ENCODE results near the gene GLIS1. TPM values are rescaled to one million over a fixed set of nuclear protein-coding genes. Genes with fewer than 3 reads are reported as not detected.

GLIS1 gene
- polyA plus RNA-seq, 3 donors = not detected

DNA sequence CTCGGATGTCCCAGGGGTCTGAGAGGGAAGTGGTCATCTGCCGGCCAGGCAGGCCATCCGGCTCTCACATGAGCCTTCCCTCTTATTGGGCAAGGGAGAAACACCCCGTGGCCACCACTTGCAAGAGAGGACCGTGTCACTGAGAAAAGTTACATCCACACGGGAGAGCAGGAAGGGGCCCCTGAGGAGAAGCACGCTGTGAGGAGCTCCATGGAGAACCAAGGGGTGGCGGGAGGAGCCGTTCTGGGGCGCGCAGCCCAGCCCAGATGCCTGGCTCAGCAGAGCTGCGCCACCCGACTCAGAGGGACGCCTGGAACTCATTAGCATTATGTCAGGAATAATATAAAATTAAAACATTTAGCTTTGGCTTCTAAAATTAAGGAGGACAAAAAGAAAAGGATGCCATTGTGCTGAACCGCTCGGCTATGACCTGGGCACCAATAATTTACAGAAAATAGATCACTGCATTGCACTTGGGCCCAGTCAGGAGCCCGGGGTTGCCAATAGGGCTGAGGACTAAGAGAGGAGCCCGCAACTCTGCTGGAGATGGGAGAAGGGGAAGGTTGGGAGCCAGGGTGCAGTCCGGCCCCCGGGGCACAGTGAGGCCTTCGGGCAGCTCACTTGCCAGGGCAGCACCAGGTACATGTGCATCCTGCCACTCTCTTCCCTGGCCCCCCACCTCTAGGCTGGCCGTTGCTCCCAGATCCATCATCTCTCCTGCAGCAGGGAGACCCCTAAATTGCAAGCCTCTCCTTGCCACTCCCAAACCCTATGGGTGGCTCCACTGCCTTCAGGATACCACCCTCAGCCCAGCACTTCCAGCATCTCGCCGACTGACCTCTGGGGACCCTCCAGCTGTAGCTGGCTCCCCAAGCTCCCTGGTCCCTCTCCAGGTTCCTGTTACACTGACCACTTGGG lies 194.9 kb downstream of the GLIS1 start:
- Histone ChIP-seq H2AFZ (ENCODE audit: insufficient read depth, low read depth, low read length, poor library complexity, severe bottlenecking) (no peak overlapping the region), H3K9me3 (replicated peaks in 1 of 2; ENCODE audit: control insufficient read depth in 1 of 2, insufficient read depth in 1 of 2, low read length in 2 of 2) (no peaks in the 10 kb centered on the region), H3K36me3 (replicated peaks in 1 of 2; ENCODE audit: control insufficient read depth in 1 of 2, insufficient read depth in 2 of 2, low read length in 2 of 2) (no peaks in the 10 kb centered on the region), H3K4me1 (ENCODE audit: control insufficient read depth in 1 of 2, insufficient read depth in 2 of 2, low read length in 2 of 2) (no peaks in the 10 kb centered on the region), H3K9ac (ENCODE audit: insufficient read depth, low read length, poor library complexity, severe bottlenecking) (no peak overlapping the region), H3K79me2 (ENCODE audit: insufficient read depth, low read length) (no peaks in the 10 kb centered on the region), H4K20me1 (ENCODE audit: insufficient read depth, low read length) (no peaks in the 10 kb centered on the region), H3K27ac (ENCODE audit: low read depth in 1 of 2, low read length in 2 of 2) (no peak overlapping the region), H3K4me2 (replicated peaks; ENCODE audit: extremely low read depth, low read length, poor library complexity, severe bottlenecking) (no peak overlapping the region), H3K4me3 (replicated peaks in 1 of 3; ENCODE audit: low read depth in 2 of 3, low read length in 3 of 3) (no peak overlapping the region), H3K27me3 (ENCODE audit: control insufficient read depth in 2 of 2, insufficient read depth in 2 of 2, low read length in 2 of 2) (no peaks in the 10 kb centered on the region)
- H3K36me3 Mint-ChIP-seq = no peaks in the 10 kb centered on the region
- H3K4me1 Mint-ChIP-seq = no peaks in the 10 kb centered on the region
- peaks cover 0 to 8% (median 0%) of the 10 kb centered on the region in 3 donors for H3K27me3 Mint-ChIP-seq (ENCODE audit: low read depth in 3 of 3)
- H3K4me3 Mint-ChIP-seq = no peak overlapping the region
- intact Hi-C loops (cut with micrococcal nuclease) = no loop called here
- no peaks in the 10 kb centered on the region for H3K9me3 Mint-ChIP-seq
- H3K27ac Mint-ChIP-seq = peak overlapping the region in 1 of 7 donors; percentile 2
- 80% methylated on average over 15 of the region's 24 CpGs for WGBS (ENCODE audit: insufficient coverage)
- no peak for DNase-seq
- TF ChIP-seq, protein P1, sequence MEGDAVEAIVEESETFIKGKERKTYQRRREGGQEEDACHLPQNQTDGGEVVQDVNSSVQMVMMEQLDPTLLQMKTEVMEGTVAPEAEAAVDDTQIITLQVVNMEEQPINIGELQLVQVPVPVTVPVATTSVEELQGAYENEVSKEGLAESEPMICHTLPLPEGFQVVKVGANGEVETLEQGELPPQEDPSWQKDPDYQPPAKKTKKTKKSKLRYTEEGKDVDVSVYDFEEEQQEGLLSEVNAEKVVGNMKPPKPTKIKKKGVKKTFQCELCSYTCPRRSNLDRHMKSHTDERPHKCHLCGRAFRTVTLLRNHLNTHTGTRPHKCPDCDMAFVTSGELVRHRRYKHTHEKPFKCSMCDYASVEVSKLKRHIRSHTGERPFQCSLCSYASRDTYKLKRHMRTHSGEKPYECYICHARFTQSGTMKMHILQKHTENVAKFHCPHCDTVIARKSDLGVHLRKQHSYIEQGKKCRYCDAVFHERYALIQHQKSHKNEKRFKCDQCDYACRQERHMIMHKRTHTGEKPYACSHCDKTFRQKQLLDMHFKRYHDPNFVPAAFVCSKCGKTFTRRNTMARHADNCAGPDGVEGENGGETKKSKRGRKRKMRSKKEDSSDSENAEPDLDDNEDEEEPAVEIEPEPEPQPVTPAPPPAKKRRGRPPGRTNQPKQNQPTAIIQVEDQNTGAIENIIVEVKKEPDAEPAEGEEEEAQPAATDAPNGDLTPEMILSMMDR (IDR thresholded peaks at IDR 0.05) = no peak

DNA sequence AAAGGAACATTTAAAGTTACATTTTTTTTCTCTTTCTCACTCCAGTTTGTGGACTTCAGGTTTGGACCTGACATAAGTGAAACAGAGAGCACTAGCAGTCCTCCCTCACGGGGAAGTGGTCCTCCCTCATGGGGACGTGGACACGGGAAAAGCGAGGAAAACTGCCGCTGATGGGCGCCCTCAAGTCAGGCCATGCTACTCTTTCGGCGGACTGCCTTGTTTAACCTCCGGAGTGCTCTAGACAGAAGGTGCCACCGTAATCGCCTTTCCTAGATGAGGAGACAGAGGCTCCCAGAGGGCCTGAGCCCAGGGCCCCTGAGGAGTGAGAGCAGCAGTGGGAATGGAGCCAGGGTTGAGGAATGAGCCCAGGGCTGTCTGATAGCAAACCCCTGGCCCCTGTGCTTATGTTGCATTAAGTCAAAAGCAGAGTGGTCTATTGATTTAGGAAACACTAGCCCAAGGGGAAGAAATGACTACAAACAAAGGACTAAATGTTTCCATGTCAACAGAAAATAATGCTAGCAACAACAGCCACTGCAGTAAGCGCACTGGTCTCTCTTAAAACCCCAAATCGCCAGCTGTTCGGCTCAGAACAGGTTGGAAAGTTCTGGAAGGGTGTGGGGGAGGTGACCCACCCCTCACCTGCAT lies 195.7 kb downstream of the GLIS1 start:
- 96% methylated on average over 11 of the region's 14 CpGs for WGBS (ENCODE audit: insufficient coverage)
- Histone ChIP-seq H3K36me3 (replicated peaks in 1 of 2; ENCODE audit: control insufficient read depth in 1 of 2, insufficient read depth in 2 of 2, low read length in 2 of 2) (no peaks in the 10 kb centered on the region), H3K9ac (ENCODE audit: insufficient read depth, low read length, poor library complexity, severe bottlenecking) (no peak overlapping the region), H3K4me3 (replicated peaks in 1 of 3; ENCODE audit: low read depth in 2 of 3, low read length in 3 of 3) (no peak overlapping the region), H3K27ac (ENCODE audit: low read depth in 1 of 2, low read length in 2 of 2) (no peak overlapping the region), H3K9me3 (replicated peaks in 1 of 2; ENCODE audit: control insufficient read depth in 1 of 2, insufficient read depth in 1 of 2, low read length in 2 of 2) (no peaks in the 10 kb centered on the region), H3K27me3 (ENCODE audit: control insufficient read depth in 2 of 2, insufficient read depth in 2 of 2, low read length in 2 of 2) (no peaks in the 10 kb centered on the region), H2AFZ (ENCODE audit: insufficient read depth, low read depth, low read length, poor library complexity, severe bottlenecking) (no peak overlapping the region), H3K79me2 (ENCODE audit: insufficient read depth, low read length) (no peaks in the 10 kb centered on the region), H4K20me1 (ENCODE audit: insufficient read depth, low read length) (no peaks in the 10 kb centered on the region), H3K4me1 (ENCODE audit: control insufficient read depth in 1 of 2, insufficient read depth in 2 of 2, low read length in 2 of 2) (no peaks in the 10 kb centered on the region), H3K4me2 (replicated peaks; ENCODE audit: extremely low read depth, low read length, poor library complexity, severe bottlenecking) (no peak overlapping the region)
- H3K27ac Mint-ChIP-seq = peak overlapping the region in 1 of 7 donors; percentile 2
- no peak for DNase-seq
- TF ChIP-seq, protein P1 (IDR thresholded peaks at IDR 0.05) = no peak
- H3K27me3 Mint-ChIP-seq (ENCODE audit: low read depth in 3 of 3) = peaks cover 0 to 8% (median 0%) of the 10 kb centered on the region in 3 donors
- intact Hi-C loops (cut with micrococcal nuclease) = no loop called here
- no peaks in the 10 kb centered on the region for H3K36me3 Mint-ChIP-seq
- H3K9me3 Mint-ChIP-seq = no peaks in the 10 kb centered on the region
- H3K4me3 Mint-ChIP-seq = no peak overlapping the region
- H3K4me1 Mint-ChIP-seq = no peaks in the 10 kb centered on the region
